ENCODE measurements around the gene MCTP1.
"Not testable (repeated sequence)": the region's sequence is repeated elsewhere in the genome, so short reads cannot be mapped to it uniquely, and the experiment has no call there.

The MCTP1 gene

DNA sequence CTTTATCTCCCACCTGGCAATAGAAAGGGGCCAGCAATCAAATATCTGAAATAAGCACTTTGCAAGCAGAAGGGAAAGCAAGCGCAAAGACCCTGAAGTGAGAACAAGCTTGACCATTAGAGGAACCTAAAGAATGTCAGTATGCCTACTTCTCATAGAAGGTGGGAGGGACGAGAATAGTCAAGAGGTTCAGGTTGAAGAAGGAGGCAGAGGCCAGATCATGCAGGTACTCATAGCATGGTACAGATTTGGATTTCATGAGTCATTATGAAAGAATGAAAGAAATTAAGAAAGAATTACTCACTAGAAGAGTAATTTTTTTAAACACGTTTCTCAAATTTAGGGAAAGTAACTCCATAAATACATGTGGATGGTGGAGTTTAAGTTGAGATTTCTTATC, 33.7 kb downstream of the MCTP1 start:
- no peak for DNase-seq (ENCODE audit: low spot score)

GRCh38 chr5:95244479-95244878, 40.4 kb downstream of the MCTP1 start:
- DNase-seq (ENCODE audit: low spot score), result no peak

DNA sequence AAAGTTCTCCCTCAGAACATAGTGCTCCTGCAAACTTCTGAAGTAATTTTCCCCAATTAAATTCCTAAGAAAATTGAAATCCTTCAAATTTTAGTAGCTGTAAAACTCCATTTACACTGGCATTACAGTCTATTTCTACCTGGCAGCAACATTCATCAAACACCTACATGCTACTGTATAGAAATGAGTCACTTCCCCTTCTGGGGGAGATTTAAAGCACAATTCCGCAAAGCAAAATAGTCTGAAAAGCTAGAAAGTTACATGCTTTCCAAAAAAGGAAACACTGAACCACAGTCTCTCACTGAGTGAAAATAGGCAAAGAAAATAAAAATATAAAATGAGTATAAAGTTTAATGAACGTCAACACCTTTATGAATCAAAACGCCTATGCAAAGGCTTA, 43.3 kb downstream of the MCTP1 start:
- no peak for DNase-seq (ENCODE audit: low spot score)

- DNase-seq (ENCODE audit: low spot score), result no peak
Measured at GRCh38 chr5:95241161-95241560, 43.7 kb downstream of the MCTP1 start.

DNA sequence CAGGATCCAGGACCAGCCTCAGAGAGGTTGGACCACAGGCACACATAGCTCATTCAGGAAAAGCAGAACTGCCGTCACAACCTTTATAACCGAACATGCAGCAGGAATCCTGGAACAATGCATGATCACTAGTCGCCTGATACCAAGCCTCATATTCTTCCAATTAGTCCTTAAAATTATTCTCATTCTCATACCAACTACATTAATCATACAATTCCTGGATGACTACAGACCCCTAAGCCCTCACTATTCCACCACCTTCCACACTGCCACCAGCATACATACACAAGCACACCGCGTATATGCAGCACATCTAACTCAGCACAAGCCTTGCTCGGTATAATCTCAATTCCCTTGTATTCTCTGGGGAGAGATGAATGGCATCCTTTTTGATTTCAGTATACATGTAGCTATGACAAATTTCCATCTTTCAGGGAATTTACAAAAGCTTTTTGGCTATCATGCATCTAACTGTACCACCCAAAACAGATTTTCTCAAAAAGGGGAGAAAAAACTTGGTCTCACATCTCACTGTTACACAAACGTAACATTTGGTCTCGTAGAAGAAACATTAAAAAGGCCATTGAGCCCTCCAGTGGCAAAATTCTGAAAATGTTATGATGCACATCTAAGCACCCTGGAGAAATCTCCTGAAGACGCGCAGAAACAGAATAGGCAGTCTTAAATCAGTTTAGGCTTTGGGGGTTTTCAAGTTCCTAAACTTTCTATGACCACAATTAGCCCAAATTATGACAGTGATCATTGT, 46.2 kb downstream of the MCTP1 start:
- DNase-seq (ENCODE audit: low spot score), result no peak

DNA sequence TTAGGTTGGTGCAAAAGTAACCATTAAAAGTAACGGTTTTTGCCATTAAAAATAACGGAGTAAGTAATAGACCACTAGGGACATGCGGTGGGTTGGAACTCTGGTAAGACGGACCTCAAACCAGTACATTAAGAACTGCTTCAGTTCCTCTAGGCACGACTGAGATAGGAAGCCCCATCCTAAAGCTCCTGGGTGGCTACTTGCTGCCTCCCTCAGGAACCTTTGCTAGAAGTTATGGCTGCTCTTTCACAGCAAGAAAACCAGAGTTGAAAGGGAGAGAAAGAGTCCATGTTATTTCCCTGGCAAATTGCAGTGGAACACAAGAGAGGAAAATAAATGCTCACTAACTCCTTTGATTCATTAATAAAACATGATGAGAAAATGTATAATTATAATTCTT, 47.6 kb downstream of the MCTP1 start:
- no peak for DNase-seq (ENCODE audit: low spot score)

GRCh38 chr5:95235439-95235982, 49.4 kb downstream of the MCTP1 start:
- no peak for DNase-seq (ENCODE audit: low spot score)

- no peak for DNase-seq (ENCODE audit: low spot score)
Measured at GRCh38 chr5:95229646-95230045, 55.2 kb downstream of the MCTP1 start.

GRCh38 chr5:95224701-95225459, 60.0 kb downstream of the MCTP1 start:
- DNase-seq (ENCODE audit: low spot score), result no peak

DNA sequence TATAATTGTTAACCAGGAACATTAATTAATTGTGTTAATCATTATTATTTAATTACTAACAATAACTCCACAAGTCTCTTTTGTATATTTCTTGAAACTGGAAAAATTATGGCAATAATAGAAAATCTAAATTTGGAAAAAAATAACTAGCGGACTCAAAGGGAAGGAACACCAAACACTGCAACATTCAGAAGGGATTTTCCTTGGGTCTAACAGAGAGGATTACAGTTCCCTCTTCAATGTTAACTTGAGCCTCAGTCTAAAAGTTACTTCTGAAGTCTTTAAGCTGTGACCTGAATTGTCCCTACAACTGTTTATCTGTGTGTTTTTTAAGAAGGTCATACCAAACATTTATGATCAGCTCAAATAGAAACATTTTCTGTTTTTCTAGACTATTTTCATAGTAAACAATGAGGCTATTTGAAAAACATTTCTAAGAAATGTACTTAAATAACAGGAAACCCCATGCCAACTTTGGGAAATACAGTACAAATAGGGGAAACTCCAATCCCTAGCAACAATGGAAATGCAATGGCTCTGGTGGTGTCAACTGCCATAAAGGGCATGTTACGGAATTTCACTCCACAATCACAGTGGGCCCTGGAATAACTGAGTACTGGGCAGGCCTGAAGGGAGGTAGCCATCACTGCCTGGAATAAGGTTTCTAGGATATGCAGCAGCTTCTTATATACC, 61.2 kb downstream of the MCTP1 start:
- DNase-seq (ENCODE audit: low spot score), result no peak

DNA sequence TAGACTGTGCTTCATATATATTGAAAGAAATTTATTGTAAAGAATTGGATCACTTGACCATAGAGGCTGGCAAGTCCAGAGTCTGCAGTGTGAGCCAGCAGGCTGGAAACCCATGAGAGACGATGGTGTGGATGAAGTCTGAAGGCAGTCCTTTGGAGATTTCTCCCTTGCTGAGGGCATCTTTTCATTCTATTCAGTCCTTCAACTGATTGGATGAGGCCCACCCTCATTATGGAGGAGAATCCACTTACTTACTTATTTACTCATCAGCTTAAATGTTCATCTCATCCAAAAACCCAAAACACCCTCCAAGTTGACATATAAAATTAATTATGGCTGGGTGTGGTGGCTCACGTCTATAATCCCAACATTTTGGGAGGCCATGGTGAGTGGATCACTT, 62.1 kb downstream of the MCTP1 start:
- no peak for DNase-seq (ENCODE audit: low spot score)

GRCh38 chr5:95221234-95221633, 63.7 kb downstream of the MCTP1 start:
- DNase-seq (ENCODE audit: low spot score), result no peak

DNA sequence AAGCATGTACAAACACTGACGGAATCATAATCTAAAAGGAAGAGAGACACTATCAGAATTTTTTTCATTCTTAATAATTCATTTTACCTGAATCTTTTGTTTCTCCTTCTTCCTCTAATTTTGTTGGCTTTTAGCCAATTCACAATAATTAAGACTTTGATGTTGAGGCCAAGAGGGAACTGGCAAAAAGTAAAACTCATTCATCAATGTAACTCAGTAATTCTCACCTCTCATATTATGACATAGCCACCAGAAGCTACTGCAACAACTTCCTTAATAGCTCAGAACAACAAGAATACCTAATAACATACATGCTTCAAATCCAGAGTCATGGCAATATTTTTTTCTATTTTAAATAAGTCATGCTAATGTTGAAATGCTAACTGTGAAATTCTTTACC, 64.5 kb downstream of the MCTP1 start:
- no peak for DNase-seq (ENCODE audit: low spot score)

DNA sequence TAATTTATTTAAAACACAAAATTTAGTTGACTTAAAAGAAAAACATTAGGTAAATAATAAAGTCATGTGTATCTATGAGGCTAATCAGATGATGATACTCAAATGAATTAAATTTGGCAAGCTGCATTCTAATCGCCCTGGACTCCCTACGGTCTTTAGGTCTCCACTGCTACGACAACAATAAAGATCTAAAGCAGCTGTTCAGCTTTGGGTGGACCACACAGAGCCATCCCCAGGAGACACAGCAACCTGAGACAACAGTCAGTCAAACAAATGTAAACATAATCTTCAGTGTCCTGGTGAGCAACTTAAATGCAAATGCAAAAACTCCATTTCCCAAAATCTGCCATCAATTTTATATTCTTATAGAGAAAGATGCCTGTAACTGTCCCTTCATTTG, 65.5 kb downstream of the MCTP1 start:
- DNase-seq (ENCODE audit: low spot score), result no peak

- no peak for DNase-seq (ENCODE audit: low spot score)
Measured at GRCh38 chr5:95217881-95218280, 67.0 kb downstream of the MCTP1 start.

DNA sequence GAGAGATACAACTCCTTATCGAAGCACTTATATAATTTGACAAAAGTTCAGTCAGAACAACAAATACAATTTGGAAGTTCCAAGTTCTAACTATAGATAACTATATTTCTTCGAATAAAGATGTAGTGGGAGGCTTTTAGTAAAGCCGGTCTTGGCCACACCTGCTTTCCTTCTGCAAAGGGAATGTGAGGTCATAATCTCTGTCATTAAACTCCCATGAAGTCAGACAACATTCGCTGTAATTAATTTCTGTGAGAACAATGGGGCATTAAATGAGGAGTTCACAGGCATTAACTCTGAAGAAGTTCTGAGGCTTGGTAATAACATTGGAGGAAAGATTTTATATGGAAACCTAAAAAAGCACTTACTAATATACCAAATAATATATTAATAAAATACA, 67.5 kb downstream of the MCTP1 start:
- no peak for DNase-seq (ENCODE audit: low spot score)

GRCh38 chr5:95216136-95216955, 68.5 kb downstream of the MCTP1 start:
- DNase-seq (ENCODE audit: low spot score), result no peak

DNA sequence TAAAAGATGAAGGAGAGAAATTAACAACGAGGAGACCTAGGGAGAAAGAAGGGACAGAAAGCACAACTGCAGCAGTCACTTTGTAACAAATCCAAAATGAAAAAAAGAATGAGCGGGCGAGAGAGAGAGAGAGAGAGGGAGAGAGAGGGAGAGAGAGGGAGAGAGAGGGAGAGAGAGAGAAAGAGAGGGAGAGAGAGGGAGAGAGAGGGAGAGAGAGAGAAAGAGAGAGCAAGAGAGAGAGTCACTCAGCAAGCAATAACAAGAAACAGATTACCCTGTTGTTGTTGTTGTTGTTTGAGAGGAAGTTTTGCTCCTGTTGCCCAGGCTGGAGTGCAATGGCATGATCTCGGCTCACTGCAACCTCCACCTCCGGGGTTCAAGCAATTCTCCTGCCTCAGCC, 77.1 kb downstream of the MCTP1 start:
- not testable (repeated sequence) for DNase-seq (ENCODE audit: low spot score)

- DNase-seq (ENCODE audit: low spot score), result no peak
Measured at GRCh38 chr5:95194856-95195255, 90.0 kb downstream of the MCTP1 start.

DNA sequence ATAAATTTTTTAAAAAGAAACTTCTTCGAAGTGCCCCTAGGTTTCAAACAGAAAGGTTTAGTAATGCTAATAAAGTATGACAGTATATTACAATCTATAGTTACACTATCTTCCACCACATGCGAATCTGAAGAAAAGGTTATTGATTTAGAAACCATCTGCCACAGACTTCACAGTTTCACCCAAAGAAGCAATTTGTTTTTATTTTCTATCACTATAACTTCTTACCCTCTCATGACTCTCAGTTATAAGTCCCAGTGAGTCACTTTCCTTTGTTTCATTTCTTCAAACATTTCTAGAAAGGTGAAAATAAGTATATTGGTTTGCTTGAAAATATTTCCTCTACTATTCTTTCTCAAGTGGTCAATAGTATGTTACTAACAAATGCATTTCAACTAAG, 93.6 kb downstream of the MCTP1 start:
- DNase-seq (ENCODE audit: low spot score), result no peak

DNA sequence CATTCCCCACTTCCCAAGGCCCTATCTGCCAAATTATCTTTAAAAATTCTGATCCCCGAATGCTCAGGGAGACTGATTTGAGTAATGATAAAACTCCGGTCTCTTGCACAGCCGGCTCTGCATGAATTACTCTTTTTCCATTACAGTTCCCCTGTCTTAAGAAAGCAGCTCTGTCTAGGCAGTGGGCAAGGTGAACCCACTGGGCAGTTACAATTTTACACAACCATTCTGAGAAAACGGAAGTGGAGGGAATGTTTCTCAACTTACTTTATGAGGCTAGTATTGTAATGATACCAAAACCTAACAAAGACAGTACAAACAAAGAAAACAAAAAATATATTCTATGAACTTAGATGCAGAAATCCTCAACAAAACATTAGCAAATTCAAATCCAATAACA, 100.0 kb downstream of the MCTP1 start:
- DNase-seq (ENCODE audit: low spot score), result no peak

- no peak for DNase-seq (ENCODE audit: low spot score)
Measured at GRCh38 chr5:95181644-95182043, 103.2 kb downstream of the MCTP1 start.
